Measurements from ENCODE around the gene GSDME.

- no peak for TF ChIP-seq CTCF (IDR thresholded peaks at IDR 0.05 in 4 of 5, conservative IDR thresholded peaks at IDR 0.05 in 1 of 5)
- TF ChIP-seq POLR2A (IDR thresholded peaks at IDR 0.05), result no peak
Observed at GRCh38 chr7:24709051-24709450, 48.2 kb downstream of the GSDME start.
